ENCODE measurements around the gene HIP1R. TPM values are rescaled to one million over a fixed set of nuclear protein-coding genes. Genes with fewer than 3 reads are reported as not detected.
A peak's percentile ranks its signal among the peaks of the same experiment; 100 is the strongest.

The HIP1R gene
- polyA plus RNA-seq, 3 donors: 0.09 to 0.60 TPM; not detected in 1

DNA sequence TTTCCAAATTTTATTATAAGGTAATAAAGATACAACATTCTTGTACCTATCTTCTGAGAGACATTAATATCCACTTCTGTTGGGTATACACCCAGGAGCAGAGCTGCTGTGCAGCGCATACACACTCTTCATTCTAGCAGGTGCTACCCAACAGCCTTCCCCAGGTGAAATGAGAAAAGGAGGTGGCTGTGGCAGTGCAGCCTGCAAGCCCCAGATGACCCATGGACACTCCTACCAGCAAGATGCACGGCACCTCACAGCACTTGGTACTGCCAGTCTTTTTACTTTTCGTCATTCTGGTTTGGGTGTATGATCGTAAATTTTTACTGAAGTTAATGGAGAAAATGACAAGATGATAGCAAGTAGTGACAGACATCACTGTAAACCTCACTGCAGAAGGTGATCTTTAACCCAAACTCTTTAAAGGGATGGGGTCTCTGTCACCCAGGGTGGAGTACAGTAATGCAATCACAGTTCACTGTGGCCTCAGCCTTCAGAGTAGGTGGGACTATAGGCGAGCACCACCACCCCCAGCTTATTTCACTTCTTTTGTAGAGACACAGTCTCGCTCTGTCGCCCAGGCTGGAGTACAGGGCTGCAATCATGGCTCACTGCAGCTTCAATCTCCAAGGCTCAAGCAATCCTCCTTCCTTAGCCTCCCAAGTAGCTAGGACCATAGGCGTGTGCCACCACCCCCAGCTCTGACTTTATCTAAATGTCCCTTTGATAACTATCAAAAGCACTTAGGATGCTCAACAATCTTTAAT, 34.1 kb downstream of the HIP1R start:
- Histone ChIP-seq H3K9me3 (replicated peaks in 1 of 2; ENCODE audit: control insufficient read depth in 1 of 2, insufficient read depth in 1 of 2, low read length in 2 of 2) (no peaks in the 10 kb centered on the region), H4K20me1 (ENCODE audit: insufficient read depth, low read length) (peaks cover 93% of the 10 kb centered on the region), H3K4me3 (replicated peaks in 1 of 3; ENCODE audit: low read depth in 2 of 3, low read length in 3 of 3) (no peak overlapping the region), H2AFZ (ENCODE audit: insufficient read depth, low read depth, low read length, poor library complexity, severe bottlenecking) (no peak overlapping the region), H3K4me2 (replicated peaks; ENCODE audit: extremely low read depth, low read length, poor library complexity, severe bottlenecking) (no peak overlapping the region), H3K27ac (ENCODE audit: low read depth in 1 of 2, low read length in 2 of 2) (no peak overlapping the region), H3K27me3 (ENCODE audit: control insufficient read depth in 2 of 2, insufficient read depth in 2 of 2, low read length in 2 of 2) (no peaks in the 10 kb centered on the region), H3K36me3 (replicated peaks in 1 of 2; ENCODE audit: control insufficient read depth in 1 of 2, insufficient read depth in 2 of 2, low read length in 2 of 2) (peaks cover 48 to 61% of the 10 kb centered on the region in 2 donors), H3K79me2 (ENCODE audit: insufficient read depth, low read length) (peaks cover 46% of the 10 kb centered on the region), H3K4me1 (ENCODE audit: control insufficient read depth in 1 of 2, insufficient read depth in 2 of 2, low read length in 2 of 2) (peaks cover 36 to 46% of the 10 kb centered on the region in 2 donors), H3K9ac (ENCODE audit: insufficient read depth, low read length, poor library complexity, severe bottlenecking) (no peak overlapping the region)
- peaks cover 80 to 82% of the 10 kb centered on the region in 2 donors for H3K36me3 Mint-ChIP-seq
- intact Hi-C loops (cut with micrococcal nuclease): no loop called here
- H3K9me3 Mint-ChIP-seq: peaks cover 0 to 2% (median 0%) of the 10 kb centered on the region in 7 donors
- peaks cover 0 to 7% (median 2%) of the 10 kb centered on the region in 3 donors for H3K27me3 Mint-ChIP-seq (ENCODE audit: low read depth in 3 of 3)
- no peak overlapping the region for H3K4me3 Mint-ChIP-seq
- peaks cover 48% of the 10 kb centered on the region for H3K4me1 Mint-ChIP-seq
- no peak for DNase-seq
- peak overlapping the region in 1 of 7 donors; percentile 32 for H3K27ac Mint-ChIP-seq
- WGBS (ENCODE audit: insufficient coverage): 96% methylated on average over 3 of the region's 8 CpGs
- TF ChIP-seq, protein P1, sequence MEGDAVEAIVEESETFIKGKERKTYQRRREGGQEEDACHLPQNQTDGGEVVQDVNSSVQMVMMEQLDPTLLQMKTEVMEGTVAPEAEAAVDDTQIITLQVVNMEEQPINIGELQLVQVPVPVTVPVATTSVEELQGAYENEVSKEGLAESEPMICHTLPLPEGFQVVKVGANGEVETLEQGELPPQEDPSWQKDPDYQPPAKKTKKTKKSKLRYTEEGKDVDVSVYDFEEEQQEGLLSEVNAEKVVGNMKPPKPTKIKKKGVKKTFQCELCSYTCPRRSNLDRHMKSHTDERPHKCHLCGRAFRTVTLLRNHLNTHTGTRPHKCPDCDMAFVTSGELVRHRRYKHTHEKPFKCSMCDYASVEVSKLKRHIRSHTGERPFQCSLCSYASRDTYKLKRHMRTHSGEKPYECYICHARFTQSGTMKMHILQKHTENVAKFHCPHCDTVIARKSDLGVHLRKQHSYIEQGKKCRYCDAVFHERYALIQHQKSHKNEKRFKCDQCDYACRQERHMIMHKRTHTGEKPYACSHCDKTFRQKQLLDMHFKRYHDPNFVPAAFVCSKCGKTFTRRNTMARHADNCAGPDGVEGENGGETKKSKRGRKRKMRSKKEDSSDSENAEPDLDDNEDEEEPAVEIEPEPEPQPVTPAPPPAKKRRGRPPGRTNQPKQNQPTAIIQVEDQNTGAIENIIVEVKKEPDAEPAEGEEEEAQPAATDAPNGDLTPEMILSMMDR (IDR thresholded peaks at IDR 0.05): no peak

DNA sequence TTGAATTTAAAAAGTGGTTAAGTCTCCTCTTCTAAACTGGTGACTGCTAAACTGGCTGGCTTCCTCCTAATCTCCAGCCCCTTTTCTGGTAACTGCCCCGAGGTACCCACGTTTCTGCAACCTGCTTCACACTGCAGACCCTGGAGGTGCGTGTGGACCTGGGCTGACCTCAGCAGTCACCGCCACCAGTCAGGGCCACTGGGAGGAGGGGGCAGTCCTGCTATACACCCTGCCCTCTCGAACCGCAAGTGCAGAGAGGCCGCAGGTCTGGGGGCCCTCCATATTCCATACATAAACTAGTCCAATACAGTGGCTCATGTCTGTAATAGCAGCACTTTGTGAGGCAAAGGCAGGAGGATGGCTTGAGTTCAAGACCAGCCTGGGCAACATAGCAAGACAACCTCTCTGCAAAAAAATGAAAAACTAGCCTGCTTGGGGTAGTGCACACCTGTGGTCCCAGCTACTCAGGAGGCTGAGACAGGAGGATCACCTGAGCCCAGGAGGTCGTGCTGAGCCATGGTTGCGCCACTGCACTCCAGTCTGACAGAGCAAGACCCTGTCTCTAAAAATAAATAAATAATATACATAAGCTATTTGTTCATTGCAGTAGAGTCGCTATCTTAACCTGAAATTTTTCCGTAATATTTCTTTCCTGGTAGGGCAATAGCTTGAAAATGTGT, 35.0 kb downstream of the HIP1R start:
- intact Hi-C loops (cut with micrococcal nuclease): no loop called here
- Histone ChIP-seq H3K4me3 (replicated peaks in 1 of 3; ENCODE audit: low read depth in 2 of 3, low read length in 3 of 3) (peak overlapping the region in 1 of 3 experiments; percentile 72), H3K4me2 (replicated peaks; ENCODE audit: extremely low read depth, low read length, poor library complexity, severe bottlenecking) (peak overlapping the region; percentile 80), H2AFZ (ENCODE audit: insufficient read depth, low read depth, low read length, poor library complexity, severe bottlenecking) (no peak overlapping the region), H3K9me3 (replicated peaks in 1 of 2; ENCODE audit: control insufficient read depth in 1 of 2, insufficient read depth in 1 of 2, low read length in 2 of 2) (no peaks in the 10 kb centered on the region), H3K4me1 (ENCODE audit: control insufficient read depth in 1 of 2, insufficient read depth in 2 of 2, low read length in 2 of 2) (peaks cover 40 to 53% of the 10 kb centered on the region in 2 donors), H3K36me3 (replicated peaks in 1 of 2; ENCODE audit: control insufficient read depth in 1 of 2, insufficient read depth in 2 of 2, low read length in 2 of 2) (peaks cover 47 to 52% of the 10 kb centered on the region in 2 donors), H3K79me2 (ENCODE audit: insufficient read depth, low read length) (peaks cover 56% of the 10 kb centered on the region), H3K9ac (ENCODE audit: insufficient read depth, low read length, poor library complexity, severe bottlenecking) (peak overlapping the region; percentile 69), H3K27ac (ENCODE audit: low read depth in 1 of 2, low read length in 2 of 2) (peak overlapping the region; percentile 90 to 91), H3K27me3 (ENCODE audit: control insufficient read depth in 2 of 2, insufficient read depth in 2 of 2, low read length in 2 of 2) (no peaks in the 10 kb centered on the region), H4K20me1 (ENCODE audit: insufficient read depth, low read length) (peaks cover 93% of the 10 kb centered on the region)
- H3K36me3 Mint-ChIP-seq: peaks cover 72 to 74% of the 10 kb centered on the region in 2 donors
- peak overlapping the region in 6 of 7 donors; percentile 92 to 96 (median 95) for H3K27ac Mint-ChIP-seq
- peaks cover 52% of the 10 kb centered on the region for H3K4me1 Mint-ChIP-seq
- peaks cover 0 to 2% (median 0%) of the 10 kb centered on the region in 7 donors for H3K9me3 Mint-ChIP-seq
- TF ChIP-seq, protein P1 (IDR thresholded peaks at IDR 0.05): no peak
- 80% methylated on average over 4 of the region's 11 CpGs for WGBS (ENCODE audit: insufficient coverage)
- H3K4me3 Mint-ChIP-seq: peak overlapping the region in 1 of 2 donors; percentile 91
- no peak for DNase-seq
- H3K27me3 Mint-ChIP-seq (ENCODE audit: low read depth in 3 of 3): peaks cover 0 to 7% (median 2%) of the 10 kb centered on the region in 3 donors

All from CD14-positive monocyte (primary cell).